Measurements from ENCODE around the gene SRGAP1. TPM values are rescaled to one million over a fixed set of nuclear protein-coding genes. Genes with fewer than 3 reads are reported as not detected.

Gene SRGAP1
- total RNA-seq, 1 donor from 2014 or later, result 5.8 TPM

GRCh38 chr12:63968673-63969072, 124.2 kb downstream of the SRGAP1 start:
- ATAC-seq, result no peak

- ATAC-seq, result no peak
Measured at GRCh38 chr12:63976902-63977395, 132.4 kb downstream of the SRGAP1 start.

- ATAC-seq, result no peak
Measured at GRCh38 chr12:63977441-63977840, 132.9 kb downstream of the SRGAP1 start.

- ATAC-seq, result peak; percentile 62
Measured at GRCh38 chr12:63978519-63978918, 134.0 kb downstream of the SRGAP1 start.

GRCh38 chr12:63980211-63980610, 135.7 kb downstream of the SRGAP1 start:
- no peak for ATAC-seq

- ATAC-seq, result no peak
Measured at GRCh38 chr12:63981343-63981742, 136.8 kb downstream of the SRGAP1 start.

GRCh38 chr12:63982604-63983295, 138.2 kb downstream of the SRGAP1 start:
- no peak for ATAC-seq

GRCh38 chr12:63985456-63985855, 141.0 kb downstream of the SRGAP1 start:
- no peak for ATAC-seq

GRCh38 chr12:63985945-63986344, 141.4 kb downstream of the SRGAP1 start:
- ATAC-seq, result no peak

GRCh38 chr12:63989301-63989845, 144.9 kb downstream of the SRGAP1 start:
- ATAC-seq, result no peak

GRCh38 chr12:63990828-63991547, 146.5 kb downstream of the SRGAP1 start:
- ATAC-seq, result no peak

- ATAC-seq, result no peak
Measured at GRCh38 chr12:63994704-63995103, 150.2 kb downstream of the SRGAP1 start.

- no peak for ATAC-seq
Measured at GRCh38 chr12:63995512-63995911, 151.0 kb downstream of the SRGAP1 start.

GRCh38 chr12:63996556-63996955, 152.1 kb downstream of the SRGAP1 start:
- no peak for ATAC-seq

GRCh38 chr12:63997198-63997597, 152.7 kb downstream of the SRGAP1 start:
- no peak for ATAC-seq

- no peak for ATAC-seq
Measured at GRCh38 chr12:63998584-63998983, 154.1 kb downstream of the SRGAP1 start.

GRCh38 chr12:63999853-64000252, 155.4 kb downstream of the SRGAP1 start:
- ATAC-seq, result no peak

GRCh38 chr12:64001439-64001838, 156.9 kb downstream of the SRGAP1 start:
- ATAC-seq, result no peak

- ATAC-seq, result no peak
Measured at GRCh38 chr12:64004641-64005040, 160.1 kb downstream of the SRGAP1 start.

GRCh38 chr12:64006211-64006825, 161.8 kb downstream of the SRGAP1 start:
- ATAC-seq, result no peak

GRCh38 chr12:64007853-64008252, 163.4 kb downstream of the SRGAP1 start:
- no peak for ATAC-seq

- no peak for ATAC-seq
Measured at GRCh38 chr12:64008596-64008995, 164.1 kb downstream of the SRGAP1 start.

GRCh38 chr12:64009321-64010068, 165.0 kb downstream of the SRGAP1 start:
- ATAC-seq, result no peak
